SK-MEL-5 (cell line): ENCODE measurements around the gene FBXW7. TPM values are rescaled to one million over a fixed set of nuclear protein-coding genes. Genes with fewer than 3 reads are reported as not detected.

Source experiments
- DNase-seq: peaks from one replicate; pipeline ENCODE4 v3.0.0-alpha.2; 2016; ENCODE audit warnings: low read depth, low spot score
- in situ Hi-C: cut with HindIII; loops from 2 replicates; pipeline ENCODE4 v1.10.0; 2016; ENCODE audit warnings: low sequenced_read_pairs, high pct_unique_total_duplicates, low pct_unique_long_range_greater_than_20kb
- total RNA-seq: library from RNA; depleted of rRNA; stranded (reverse); fragments of >200 nt; shearing (Covaris generic); gene quantifications from 2 replicates; pipeline ENCODE4 v1.2.3, GENCODE V29; 2014

Gene FBXW7
- total RNA-seq, 1 experiment from 2014 or later, result 25.0 TPM

DNA sequence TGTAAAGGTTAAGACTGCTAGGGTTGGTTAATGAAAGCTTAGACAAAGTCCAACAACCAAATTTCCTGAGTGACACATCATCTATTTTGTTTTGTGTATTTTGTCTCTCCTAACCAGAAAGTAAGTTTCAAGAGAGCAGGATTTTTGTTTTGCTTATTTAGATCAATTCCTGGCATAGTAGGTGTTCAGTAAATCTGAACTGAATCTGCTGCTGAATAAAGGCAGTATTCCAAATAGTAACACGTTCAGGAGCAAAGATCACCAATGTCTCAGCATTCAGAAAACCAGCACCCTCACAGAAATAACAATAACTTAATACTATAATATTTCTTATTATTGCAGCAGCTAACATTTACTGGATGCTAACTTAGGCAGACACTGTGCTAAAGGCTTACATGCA, 12.2 kb downstream of the FBXW7 start:
- no peak for DNase-seq
- in situ Hi-C loops, result no loop called here

GRCh38 chr4:152522754-152523153, 13.1 kb downstream of the FBXW7 start:
- in situ Hi-C loops, result no loop called here
- DNase-seq, result no peak

- DNase-seq, result no peak
- in situ Hi-C loops, result no loop called here
Observed at GRCh38 chr4:152522245-152522644, 13.6 kb downstream of the FBXW7 start.

GRCh38 chr4:152516156-152516555, 19.7 kb downstream of the FBXW7 start:
- in situ Hi-C loops, result no loop called here
- no peak for DNase-seq

DNA sequence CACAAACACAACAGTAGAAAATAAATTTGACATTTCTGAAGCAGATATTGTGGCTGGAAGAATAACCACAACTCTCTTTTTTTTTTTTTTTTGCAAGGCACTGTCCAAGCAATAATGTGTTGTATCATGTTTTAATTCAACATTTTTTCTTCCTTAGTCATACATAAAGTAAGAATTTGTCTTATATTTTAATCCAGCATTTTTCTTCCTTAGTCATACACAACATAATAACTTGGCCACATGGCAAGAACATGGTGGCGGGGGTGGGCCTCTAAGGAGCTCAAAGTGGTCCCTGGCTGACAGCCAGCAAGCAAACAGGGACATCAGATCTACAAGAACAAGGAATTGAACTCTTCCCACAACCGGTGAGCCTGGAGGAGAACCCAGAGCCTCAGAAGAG, 20.2 kb downstream of the FBXW7 start:
- in situ Hi-C loops, result no loop called here
- no peak for DNase-seq

GRCh38 chr4:152514356-152514755, 21.5 kb downstream of the FBXW7 start:
- in situ Hi-C loops, result no loop called here
- DNase-seq, result no peak

DNA sequence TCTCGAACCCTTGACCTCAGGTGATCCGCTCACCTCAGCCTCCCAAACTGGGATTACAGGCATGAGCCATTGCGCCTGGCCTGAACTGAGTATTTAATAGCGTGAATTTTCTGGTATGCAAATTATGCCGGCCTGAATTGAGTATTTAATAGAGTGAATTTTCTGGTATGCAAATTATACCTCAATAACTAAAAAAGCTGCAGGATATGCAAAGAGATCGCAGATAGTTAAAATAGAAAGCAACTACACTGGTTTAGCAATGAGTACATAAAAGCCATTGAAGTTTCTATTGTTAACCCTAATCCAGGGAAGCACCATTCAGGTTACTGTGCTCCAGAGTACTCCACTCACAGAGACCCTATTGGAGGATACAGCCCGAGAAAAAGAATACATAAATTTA, 22.8 kb downstream of the FBXW7 start:
- in situ Hi-C loops, result no loop called here
- no peak for DNase-seq

DNA sequence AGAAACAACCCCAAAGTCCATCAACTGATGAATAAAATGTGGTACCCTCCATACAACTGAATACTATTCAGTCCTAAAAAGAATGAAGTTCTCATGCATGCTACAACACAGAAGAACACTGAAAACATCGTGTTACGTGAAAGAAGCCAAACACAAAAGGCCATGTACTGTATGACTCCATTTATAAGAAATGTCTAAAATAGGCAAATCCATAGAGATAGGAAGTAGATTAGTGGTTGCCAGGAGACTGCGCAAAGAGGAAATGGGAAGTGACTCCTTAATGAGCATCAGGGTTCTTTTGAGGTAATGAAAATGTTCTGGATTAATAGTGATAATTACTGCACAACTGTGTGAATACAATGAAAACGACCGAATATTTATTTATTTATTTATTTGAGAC, 23.4 kb downstream of the FBXW7 start:
- DNase-seq, result no peak
- in situ Hi-C loops, result no loop called here

DNA sequence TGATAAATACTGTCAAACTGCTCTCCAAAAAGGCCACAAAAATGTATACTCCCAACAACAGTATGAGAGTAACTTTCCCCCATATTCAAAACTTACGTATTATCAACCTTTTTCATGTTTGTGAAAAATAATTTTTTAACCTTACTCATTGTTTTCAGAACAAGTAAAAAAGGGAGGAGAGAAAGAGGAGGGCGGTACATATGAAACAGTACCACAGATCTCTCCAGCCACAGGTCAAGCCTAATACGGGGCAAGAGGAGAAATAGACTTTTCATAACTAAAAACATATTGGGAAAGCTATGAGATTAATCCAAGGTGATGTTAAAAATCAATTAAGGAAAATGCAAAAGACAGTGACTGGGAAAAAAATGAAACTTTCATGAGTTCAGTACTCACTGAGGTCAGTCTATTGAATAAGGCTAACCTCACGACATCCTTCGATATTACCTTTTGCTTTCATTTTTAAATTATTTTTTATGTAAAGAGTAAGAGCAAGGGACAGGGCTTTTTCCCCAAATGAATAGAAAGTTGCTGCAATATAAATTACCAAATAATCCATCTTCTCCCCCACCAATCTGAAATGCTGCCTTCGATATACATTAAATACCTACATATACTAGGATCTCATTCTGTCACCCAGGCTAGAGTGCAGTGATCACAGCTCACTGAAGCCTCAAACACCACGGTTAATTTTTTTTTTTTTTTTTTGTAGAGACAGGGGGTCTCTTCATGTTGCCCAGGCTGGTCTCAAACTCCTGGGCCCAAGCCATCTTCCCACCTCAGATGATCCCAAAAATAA, 25.3 kb downstream of the FBXW7 start:
- in situ Hi-C loops, result no loop called here
- DNase-seq, result no peak

DNA sequence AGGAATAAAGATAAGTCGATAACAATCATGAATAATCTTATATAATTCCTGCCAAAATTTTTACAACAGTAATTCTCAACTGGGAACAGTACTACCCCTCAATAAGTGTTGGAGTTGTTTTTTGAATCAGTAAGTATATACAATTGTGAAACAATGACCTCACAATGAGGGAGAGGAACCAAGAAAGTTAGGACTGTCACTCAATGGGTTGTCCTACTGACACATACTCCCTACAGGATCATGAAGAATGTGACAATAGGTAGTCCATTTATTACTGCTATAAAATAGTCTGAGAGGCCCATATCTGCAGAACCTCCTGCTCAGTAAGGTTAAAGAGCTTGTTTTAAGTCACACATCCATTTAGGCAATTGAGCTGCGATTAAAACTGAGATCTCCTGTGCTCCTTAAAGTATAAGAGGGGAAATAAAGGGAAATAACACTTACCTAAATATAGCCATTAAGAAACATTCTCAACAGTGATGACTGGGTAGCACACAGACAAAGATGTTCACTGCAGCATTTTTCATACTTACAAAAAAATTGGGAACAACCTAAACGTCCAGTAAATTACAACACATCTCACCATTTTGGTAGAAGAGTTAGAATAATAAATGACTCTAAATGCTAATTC, 26.2 kb downstream of the FBXW7 start:
- DNase-seq, result no peak
- in situ Hi-C loops, result no loop called here

DNA sequence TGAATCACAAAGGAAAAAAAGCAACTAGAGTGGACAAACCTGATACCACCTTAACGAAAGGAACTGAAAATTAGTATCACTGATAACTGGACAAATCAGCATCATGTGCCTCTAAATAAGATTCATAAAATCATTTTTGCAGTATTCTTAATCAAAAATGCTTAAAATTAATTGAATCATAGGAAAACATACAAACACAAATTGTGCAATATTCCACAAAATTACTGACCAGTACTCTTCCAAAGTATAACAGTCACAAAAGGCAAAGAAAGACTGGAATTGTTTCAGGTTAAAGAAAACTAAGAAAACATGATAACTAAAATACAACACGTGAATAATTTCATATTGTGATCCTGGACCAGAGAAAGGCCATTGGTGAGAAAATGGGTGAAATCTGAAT, 27.1 kb downstream of the FBXW7 start:
- no peak for DNase-seq
- in situ Hi-C loops, result no loop called here

DNA sequence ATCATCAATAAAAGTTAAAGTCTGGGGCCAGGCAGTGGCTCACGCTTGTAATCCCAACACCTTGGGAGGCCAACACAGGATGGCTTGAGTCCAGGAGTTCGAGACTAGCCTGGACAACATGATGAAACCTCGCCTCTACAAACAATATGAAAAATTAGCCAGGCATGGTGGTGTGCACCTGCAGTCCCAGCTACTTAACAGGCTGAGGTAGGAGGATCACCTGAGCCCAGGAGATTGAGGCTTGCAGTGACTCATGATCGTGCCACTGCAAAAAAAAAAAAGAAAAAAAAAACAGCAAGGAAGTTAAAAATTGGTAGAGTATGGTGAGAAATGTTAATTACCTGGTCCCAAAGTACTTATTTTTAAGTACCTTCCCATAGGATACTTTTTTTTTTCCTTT, 27.5 kb downstream of the FBXW7 start:
- in situ Hi-C loops, result no loop called here
- no peak for DNase-seq

DNA sequence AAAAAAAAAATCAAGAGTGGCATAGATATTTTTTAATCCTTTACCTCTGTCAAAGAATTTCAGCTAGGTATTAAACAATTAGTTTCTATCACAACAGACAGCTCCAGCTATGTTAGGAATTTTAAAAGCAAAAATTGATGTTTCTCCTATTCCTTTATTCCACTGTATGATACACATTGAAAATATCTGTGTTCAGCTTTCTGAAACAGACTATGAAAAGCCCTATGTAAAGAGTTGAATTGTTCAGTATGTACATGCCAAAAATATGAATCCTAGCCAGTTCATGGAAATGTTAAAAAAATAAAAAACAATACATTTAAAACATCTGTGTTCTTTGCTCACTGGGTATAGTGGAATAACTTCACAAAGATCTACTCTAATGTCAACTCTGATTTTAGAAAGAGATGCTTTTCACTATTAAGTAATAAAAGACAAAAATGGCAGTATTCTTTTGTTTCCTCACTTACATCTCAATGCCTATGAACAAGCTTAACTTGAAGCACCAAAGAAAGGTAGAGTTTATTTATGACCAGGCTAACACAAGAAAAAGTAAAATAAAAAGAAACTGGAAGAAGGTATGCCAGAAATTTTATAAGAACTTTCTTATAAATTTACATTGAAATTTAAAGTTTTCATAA, 32.1 kb downstream of the FBXW7 start:
- DNase-seq, result no peak
- in situ Hi-C loops, result no loop called here

DNA sequence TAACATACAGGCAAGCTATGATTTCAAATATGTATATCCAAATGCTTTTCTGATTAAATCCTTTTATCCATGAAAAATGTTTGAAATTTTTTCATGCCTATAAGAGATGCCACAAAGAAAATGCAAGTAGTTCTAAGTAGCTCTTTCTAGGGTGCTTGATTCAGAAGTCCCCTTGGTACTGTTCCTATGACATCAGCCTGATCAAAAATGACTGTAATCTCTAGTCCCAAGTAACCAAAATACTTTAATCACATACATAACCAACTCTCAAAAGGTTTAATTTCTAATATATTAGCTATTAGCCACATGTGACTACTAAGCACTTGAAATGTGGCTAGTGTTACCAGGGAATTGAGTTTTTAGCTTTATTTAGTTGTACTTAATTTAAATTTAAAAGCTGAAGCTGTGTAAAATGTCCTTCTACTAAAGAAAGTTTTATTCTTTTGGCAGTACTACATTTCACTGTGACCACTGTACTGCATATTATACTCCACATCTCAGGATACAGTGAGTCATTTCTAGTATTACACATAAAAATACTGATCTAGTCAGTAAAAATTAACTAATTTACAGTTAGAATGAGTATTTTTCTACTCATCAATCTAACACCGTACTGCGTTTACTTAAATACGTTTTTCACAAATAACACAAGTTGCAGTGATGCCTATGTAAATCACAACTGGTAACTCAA, 33.9 kb downstream of the FBXW7 start:
- no peak for DNase-seq
- in situ Hi-C loops, result no loop called here

GRCh38 chr4:152500800-152501434, 35.0 kb downstream of the FBXW7 start:
- peak; percentile 81 for DNase-seq
- in situ Hi-C loops, result no loop called here

DNA sequence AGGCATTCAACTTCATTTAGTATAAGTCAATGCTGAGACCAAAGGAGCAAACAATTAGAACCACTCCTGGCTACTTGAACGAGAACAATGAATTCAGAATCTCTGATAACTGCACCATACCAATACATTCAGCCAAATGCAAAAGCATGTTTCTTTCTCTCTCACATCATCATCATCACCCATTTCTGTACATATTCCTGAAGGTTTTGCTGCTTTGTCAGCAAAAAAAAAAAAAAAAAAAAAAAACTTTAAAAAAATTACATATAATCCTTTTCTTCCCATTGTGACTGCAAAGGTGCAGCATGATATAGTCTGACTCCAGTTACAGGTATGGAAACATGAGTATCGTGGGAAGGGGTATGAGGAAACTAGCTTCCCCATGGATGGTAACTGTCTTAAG, 35.6 kb downstream of the FBXW7 start:
- no peak for DNase-seq
- in situ Hi-C loops, result no loop called here

- no peak for DNase-seq
- in situ Hi-C loops, result loop anchor here (25.0 kb wide), 1 partner anchor 138 kb away; no protein-coding TSS in a partner anchor
Observed at GRCh38 chr4:152499344-152499743, 36.5 kb downstream of the FBXW7 start.

DNA sequence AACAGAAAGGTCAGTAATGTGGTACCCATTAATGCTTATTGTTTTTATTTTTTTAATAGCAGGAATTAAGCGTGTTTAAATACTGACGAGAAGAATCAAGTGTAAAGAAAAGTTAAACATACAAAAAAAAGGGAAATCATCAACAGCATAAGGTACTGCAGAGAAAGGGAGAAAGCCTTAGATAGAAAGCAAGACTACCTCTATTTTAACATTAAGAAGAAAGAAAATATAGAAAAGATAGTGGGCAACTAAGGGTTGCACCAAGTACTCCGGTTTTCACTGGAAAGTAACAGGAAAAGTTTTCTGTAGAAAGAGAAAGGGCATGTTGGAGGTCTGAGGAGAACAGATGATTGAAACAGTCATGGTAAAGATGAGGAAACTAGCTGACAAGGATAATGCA, 41.9 kb downstream of the FBXW7 start:
- in situ Hi-C loops, result loop anchor here (25.0 kb wide), 1 partner anchor 143 kb away; no protein-coding TSS in a partner anchor

More for the DNA sequence above, 41.9 kb downstream of the FBXW7 start:
- no peak for DNase-seq
